GM19452 (cell line): ENCODE data around the gene BARX2.

Source experiments
- ATAC-seq: cut with Tn5 transposase; IDR thresholded peaks from one replicate; pipeline ENCODE4 v1.9.1; 2021; ENCODE audit not compliant: unreplicated experiment

Gene BARX2

GRCh38 chr11:129435499-129436245 is 60.0 kb downstream of the BARX2 start:
- no peak for ATAC-seq

DNA sequence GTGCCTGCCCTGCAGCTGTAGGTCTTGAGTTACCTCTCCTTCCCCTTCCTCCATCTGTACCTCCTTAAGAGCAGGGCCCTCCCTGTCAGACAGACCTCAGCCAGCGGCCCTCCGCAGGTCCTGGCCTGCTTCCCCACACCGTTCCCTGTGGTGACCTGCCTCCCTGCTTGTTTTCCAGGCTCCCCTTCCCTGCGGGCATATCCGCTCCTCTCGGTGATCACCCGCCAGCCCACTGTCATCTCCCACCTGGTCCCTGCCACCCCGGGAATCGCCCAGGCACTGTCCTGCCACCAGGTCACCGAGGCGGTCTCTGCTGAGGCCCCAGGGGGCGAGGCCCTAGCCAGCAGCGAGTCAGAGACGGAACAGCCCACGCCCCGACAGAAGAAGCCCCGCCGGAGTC is 60.9 kb downstream of the BARX2 start:
- no peak for ATAC-seq

DNA sequence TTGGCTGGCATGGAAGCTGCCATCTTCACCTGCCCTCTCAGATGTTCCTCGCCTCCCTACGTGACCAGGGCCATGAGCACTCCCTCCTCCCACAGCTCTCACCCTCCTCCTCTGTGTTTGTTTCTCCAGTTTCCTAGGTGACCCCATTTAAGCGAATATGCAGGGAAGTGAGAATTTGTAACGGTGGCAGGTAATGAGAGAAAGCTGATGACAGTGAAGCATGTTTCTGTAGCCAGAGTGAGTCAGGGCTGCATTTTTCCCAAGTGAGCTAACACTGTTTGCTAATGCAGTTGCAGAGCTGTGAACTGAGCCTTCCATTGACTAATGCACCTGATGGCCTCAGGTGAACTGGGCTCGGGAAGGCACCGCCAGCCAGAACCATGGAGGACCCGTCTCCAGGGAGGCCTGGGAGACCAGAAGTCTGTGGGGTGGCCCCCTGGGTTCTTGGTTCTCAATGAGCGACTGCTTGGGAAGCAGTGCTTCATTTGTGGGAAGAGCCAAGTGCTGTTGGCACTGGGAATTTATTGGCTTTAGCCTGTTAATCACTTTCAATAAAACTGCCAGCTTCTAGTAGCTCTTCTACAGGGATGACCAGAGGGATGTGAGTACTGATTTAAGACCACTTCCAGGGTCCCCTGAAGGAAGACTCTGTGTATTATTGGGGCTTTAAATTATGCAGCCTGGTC is 64.5 kb downstream of the BARX2 start:
- ATAC-seq, result no peak

GRCh38 chr11:129442171-129442570 is 66.5 kb downstream of the BARX2 start:
- ATAC-seq, result no peak

DNA sequence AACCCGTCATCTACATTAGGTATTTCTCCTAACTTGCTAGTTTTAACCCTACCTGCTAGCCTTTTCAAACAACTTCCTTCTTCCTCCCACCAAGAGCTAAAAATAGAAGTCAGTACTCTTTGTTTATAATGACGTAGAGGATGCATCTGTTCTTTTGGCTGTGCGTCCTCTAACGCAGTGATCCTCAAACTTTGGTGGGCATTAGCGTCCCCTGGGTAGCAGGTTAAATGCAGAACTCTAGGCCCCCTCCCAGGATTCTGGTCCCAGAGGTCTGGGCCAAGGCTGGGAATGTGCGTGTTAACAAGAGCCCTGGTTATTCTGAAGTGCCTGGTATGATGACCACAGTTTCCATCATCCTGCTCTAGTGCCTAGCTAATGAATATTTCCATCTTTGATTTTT is 67.6 kb downstream of the BARX2 start:
- no peak for ATAC-seq

- ATAC-seq, result no peak
Measured at GRCh38 chr11:129444274-129444673, 68.6 kb downstream of the BARX2 start.

GRCh38 chr11:129445226-129445625 is 69.6 kb downstream of the BARX2 start:
- ATAC-seq, result no peak

- ATAC-seq, result no peak
Measured at GRCh38 chr11:129446572-129446971, 70.9 kb downstream of the BARX2 start.

DNA sequence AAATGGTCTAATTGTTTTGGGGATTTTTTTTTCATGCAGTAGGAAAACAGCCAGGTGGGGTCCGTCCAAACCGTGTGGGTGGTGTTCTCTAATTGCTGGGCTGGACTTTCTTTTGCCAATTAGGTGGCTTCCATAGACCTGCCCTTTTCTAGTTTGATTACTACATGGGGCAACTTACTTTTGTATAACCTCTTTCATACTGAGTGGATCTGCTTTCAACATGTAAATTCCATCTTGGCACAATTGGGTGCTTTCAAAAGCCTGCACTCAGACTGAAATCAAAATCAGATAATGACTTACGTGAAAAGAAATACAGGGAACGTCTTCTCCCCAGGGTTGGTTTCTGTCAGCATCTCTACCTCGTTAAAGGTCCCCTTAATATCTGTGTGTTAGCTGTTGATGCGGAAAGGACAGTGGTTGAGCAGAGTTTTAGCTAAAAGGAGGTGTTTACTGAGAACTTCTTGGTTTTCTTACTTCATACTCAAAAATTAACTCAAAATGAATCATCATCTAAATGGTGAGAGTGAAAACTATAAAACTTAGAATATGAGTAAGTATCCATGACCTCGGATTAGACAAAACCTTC is 72.1 kb downstream of the BARX2 start:
- no peak for ATAC-seq

DNA sequence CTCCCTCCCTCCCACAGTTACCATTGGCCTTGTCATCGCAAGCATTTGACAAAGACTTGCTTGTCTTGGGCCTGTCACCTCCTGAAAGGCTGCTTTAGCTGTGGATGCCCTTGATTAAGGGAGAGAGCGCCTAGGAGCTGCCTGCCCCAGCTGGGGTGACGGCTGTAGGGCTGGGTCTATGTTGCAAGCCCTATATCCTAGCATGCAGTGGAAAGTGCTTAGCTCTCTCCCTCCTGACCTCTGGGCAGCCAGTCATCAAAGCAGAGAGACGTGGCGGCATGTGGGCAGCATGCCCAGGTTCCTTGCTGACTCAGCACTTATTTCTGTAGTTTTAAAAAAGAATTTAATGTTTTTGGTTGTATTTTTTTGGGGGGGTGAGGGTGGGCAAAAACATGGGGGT is 75.9 kb downstream of the BARX2 start:
- no peak for ATAC-seq

DNA sequence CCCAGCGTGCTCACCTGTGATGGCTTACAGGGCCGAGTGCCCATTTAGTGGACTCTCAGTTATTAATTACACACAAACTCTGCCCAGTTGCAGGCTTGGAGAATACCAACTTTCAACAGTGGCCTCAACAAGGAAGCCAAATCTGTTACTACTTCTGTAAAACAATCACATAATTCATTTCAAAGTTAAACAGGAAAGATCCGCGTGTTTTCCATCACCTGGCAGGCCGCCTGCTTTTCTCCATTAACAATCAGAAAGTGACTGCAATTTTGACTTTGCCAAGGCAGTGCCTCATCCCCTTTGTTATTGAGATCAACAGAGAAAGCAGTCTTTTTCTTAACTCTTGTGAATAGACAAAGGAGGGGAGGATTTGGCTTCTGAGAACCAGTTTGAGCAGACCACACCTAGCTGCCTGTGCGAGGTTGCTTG is 77.7 kb downstream of the BARX2 start:
- no peak for ATAC-seq

- no peak for ATAC-seq
Measured at GRCh38 chr11:129455101-129455500, 79.5 kb downstream of the BARX2 start.

DNA sequence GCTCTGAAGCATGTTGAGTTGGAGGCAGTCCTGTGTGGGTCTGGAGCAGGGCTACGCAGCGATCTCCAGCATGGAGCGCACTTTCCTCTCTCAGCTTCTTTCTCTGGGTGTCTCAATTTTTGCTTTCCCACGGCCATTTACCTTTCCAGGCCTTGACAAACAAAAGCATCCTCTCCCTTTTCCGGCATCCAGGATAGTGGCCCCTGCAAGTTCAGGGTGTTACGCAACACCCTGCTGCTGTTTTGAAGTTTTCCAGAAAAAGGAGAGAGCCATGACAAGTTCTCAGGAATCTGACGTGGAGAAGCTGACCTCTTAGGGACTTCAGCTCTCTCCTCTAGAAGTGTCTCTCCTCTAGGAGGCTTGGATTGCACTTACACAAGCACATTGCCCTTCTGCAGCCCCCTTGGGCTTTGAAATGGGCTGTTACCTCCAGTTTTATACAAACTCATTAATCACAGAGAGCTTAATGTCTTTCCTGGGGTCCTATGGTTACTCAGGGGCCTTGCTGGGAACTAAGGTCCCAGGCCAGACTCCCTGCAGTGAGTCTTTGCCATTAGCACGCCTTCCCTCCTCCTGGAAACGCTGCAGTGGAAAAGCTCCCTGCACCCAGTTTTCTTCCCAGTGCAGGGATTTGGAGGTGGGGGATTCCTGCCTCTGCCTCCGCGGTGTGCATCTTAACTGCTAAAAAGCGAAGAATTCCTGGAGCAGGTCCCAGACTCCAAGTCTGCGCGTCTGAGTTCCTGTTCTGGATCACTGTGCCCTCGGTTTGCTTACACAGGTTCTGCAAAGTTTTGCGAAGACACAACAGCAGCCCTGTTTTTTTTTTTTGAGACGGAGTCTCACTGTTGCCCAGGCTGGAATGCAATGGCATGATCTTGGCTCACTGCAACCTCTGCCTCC is 80.4 kb downstream of the BARX2 start:
- no peak for ATAC-seq

DNA sequence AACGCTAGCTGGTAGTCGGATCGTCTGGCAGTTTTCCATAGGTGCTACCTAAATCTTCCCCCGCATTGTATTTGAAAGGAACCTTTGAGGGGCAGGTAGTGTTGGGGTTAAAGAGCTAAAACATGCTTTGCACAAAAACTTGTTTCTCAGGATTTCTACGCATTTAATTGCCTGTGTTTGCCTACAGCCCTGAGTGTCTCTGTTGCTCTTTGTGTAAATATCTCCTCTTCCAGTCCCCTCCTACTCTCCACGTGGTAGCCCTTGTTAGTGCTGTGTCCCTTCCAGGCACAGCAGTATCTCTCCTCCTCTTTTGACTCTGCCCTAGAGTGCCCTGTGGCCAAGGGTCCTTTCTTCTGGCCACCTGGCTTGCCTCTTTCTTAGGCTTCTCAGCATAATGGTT is 81.7 kb downstream of the BARX2 start:
- ATAC-seq, result no peak

GRCh38 chr11:129458278-129458677 is 82.6 kb downstream of the BARX2 start:
- no peak for ATAC-seq

- ATAC-seq, result no peak
Measured at GRCh38 chr11:129458756-129459535, 83.3 kb downstream of the BARX2 start.

DNA sequence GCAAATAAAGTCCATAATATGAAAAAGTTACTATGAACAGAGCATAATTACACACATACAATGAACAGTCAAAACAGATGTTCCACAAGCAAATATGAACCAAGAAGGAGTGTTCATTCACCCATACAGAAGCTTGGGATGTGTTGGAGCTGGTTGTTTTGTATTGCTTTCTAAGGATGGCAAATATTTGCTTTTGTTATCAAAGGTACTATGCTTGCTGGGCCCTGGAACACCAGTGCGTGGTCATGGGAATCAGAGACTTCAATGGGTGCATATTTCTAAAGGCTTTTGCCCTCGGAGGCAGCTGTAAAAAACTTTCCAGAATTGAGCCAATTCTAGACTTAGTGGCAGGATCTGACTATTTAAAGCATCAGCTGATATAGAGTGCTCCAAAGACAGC is 85.1 kb downstream of the BARX2 start:
- ATAC-seq, result no peak

- ATAC-seq, result no peak
Measured at GRCh38 chr11:129484068-129484467, 108.4 kb downstream of the BARX2 start.

- no peak for ATAC-seq
Measured at GRCh38 chr11:129489249-129489648, 113.6 kb downstream of the BARX2 start.

- no peak for ATAC-seq
Measured at GRCh38 chr11:129490004-129490403, 114.4 kb downstream of the BARX2 start.
